ENCODE data around the gene C1QTNF9B. TPM values are rescaled to one million over a fixed set of nuclear protein-coding genes. Genes with fewer than 3 reads are reported as not detected.
"Not testable (repeated sequence)": the region's sequence is repeated elsewhere in the genome, so short reads cannot be mapped to it uniquely, and the experiment has no call there.

Gene C1QTNF9B
- total RNA-seq, 1 donor from 2014 or later: not detected

GRCh38 chr13:23898101-23898500 lies 799 bp upstream of the C1QTNF9B start:
- no peaks in the 10 kb centered on the region for H3K9me3 Mint-ChIP-seq (ENCODE audit: low read depth)
- H3K27ac Mint-ChIP-seq: no peak overlapping the region
- TF ChIP-seq CTCF (IDR thresholded peaks at IDR 0.05; ENCODE audit: unreplicated experiment): no peak
- no peak overlapping the region for H3K4me3 Mint-ChIP-seq (ENCODE audit: low read depth)
- DNase-seq (ENCODE audit: low spot score, unreplicated experiment): no peak
- H3K27me3 Mint-ChIP-seq: peaks cover 28% of the 10 kb centered on the region
- H3K36me3 Mint-ChIP-seq (ENCODE audit: insufficient read depth): no peaks in the 10 kb centered on the region
- H3K4me1 Mint-ChIP-seq (ENCODE audit: low read depth): no peaks in the 10 kb centered on the region

GRCh38 chr13:23894746-23895145 lies 2.6 kb downstream of the C1QTNF9B start:
- H3K36me3 Mint-ChIP-seq (ENCODE audit: insufficient read depth); H3K4me1 Mint-ChIP-seq (ENCODE audit: low read depth); H3K27ac Mint-ChIP-seq; DNase-seq (ENCODE audit: low spot score, unreplicated experiment); H3K9me3 Mint-ChIP-seq (ENCODE audit: low read depth); H3K27me3 Mint-ChIP-seq; H3K4me3 Mint-ChIP-seq (ENCODE audit: low read depth): not testable (repeated sequence)

- H3K27ac Mint-ChIP-seq; H3K36me3 Mint-ChIP-seq (ENCODE audit: insufficient read depth): not testable (repeated sequence)
These were observed 3.5 kb downstream of the C1QTNF9B start for GRCh38 chr13:23893791-23894190.

GRCh38 chr13:23889615-23890607 lies 7.4 kb downstream of the C1QTNF9B start:
- Mint-ChIP-seq H3K4me1 (ENCODE audit: low read depth) (peaks cover 16% of the 10 kb centered on the region), H3K9me3 (ENCODE audit: low read depth) (no peaks in the 10 kb centered on the region), H3K36me3 (ENCODE audit: insufficient read depth) (peaks cover 2% of the 10 kb centered on the region), H3K4me3 (ENCODE audit: low read depth) (peak overlapping the region; percentile 83), H3K27me3 (no peaks in the 10 kb centered on the region), H3K27ac (peak overlapping the region; percentile 13)
- DNase-seq (ENCODE audit: low spot score, unreplicated experiment): no peak
- peak; percentile 44 for TF ChIP-seq CTCF (IDR thresholded peaks at IDR 0.05; ENCODE audit: unreplicated experiment)

More at GRCh38 chr13:23893791-23894190, 3.5 kb downstream of the C1QTNF9B start:
- DNase-seq (ENCODE audit: low spot score, unreplicated experiment); H3K9me3 Mint-ChIP-seq (ENCODE audit: low read depth); H3K4me3 Mint-ChIP-seq (ENCODE audit: low read depth); H3K27me3 Mint-ChIP-seq; H3K4me1 Mint-ChIP-seq (ENCODE audit: low read depth): not testable (repeated sequence)

GRCh38 chr13:23888658-23889614 lies 8.4 kb downstream of the C1QTNF9B start, which contains the start of gene MIPEP:
TSS of gene MIPEP (minus strand) at chr13:23889400. CDS start at chr13:23889320, 80 bp downstream.
- Mint-ChIP-seq H3K27ac (peak within 1 kb of the TSS; percentile 88), H3K4me3 (ENCODE audit: low read depth) (peak within 1 kb of the TSS; percentile 83), H3K4me1 (ENCODE audit: low read depth) (peaks cover 16% of the 10 kb centered on the region), H3K27me3 (no peaks in the 10 kb centered on the region), H3K36me3 (ENCODE audit: insufficient read depth) (peaks cover 4% of the 10 kb centered on the region), H3K9me3 (ENCODE audit: low read depth) (no peaks in the 10 kb centered on the region)
- peak; percentile 83 for DNase-seq (ENCODE audit: low spot score, unreplicated experiment)
- peak; percentile 73 for TF ChIP-seq CTCF (IDR thresholded peaks at IDR 0.05; ENCODE audit: unreplicated experiment)

GRCh38 chr13:23884361-23884760 lies 12.9 kb downstream of the C1QTNF9B start:
- H3K4me1 Mint-ChIP-seq (ENCODE audit: low read depth): peaks cover 11% of the 10 kb centered on the region
- not testable (repeated sequence) for H3K27ac Mint-ChIP-seq; H3K27me3 Mint-ChIP-seq; H3K4me3 Mint-ChIP-seq (ENCODE audit: low read depth); DNase-seq (ENCODE audit: low spot score, unreplicated experiment); H3K9me3 Mint-ChIP-seq (ENCODE audit: low read depth)
- peaks cover 14% of the 10 kb centered on the region for H3K36me3 Mint-ChIP-seq (ENCODE audit: insufficient read depth)
